ENCODE measurements around the gene C1QBP.

DNA sequence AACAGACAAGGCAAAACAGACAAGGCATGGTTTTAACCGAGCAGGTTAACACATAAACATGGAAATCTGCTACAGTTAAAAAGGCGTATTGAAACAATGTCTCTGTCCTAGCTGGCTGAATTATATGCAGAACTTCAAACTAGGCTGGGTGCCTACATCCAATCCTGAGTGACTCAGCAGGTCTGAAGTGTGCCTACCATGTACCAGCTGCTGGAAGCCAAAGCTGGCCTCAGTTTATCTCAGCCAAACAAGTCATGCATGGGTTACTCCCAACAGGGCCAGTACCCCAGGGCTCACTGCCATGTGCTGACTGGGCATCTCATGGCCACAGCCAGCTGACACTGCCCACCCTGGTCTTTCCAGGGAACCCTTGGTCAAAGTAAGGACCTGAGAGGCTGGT is 4.0 kb downstream of the C1QBP start:
- TF ChIP-seq POLR2A (IDR thresholded peaks at IDR 0.05) = no peak
- TF ChIP-seq, protein P1, sequence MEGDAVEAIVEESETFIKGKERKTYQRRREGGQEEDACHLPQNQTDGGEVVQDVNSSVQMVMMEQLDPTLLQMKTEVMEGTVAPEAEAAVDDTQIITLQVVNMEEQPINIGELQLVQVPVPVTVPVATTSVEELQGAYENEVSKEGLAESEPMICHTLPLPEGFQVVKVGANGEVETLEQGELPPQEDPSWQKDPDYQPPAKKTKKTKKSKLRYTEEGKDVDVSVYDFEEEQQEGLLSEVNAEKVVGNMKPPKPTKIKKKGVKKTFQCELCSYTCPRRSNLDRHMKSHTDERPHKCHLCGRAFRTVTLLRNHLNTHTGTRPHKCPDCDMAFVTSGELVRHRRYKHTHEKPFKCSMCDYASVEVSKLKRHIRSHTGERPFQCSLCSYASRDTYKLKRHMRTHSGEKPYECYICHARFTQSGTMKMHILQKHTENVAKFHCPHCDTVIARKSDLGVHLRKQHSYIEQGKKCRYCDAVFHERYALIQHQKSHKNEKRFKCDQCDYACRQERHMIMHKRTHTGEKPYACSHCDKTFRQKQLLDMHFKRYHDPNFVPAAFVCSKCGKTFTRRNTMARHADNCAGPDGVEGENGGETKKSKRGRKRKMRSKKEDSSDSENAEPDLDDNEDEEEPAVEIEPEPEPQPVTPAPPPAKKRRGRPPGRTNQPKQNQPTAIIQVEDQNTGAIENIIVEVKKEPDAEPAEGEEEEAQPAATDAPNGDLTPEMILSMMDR (IDR thresholded peaks at IDR 0.05) = no peak
